ENCODE results near the gene KMO.

Gene KMO

DNA sequence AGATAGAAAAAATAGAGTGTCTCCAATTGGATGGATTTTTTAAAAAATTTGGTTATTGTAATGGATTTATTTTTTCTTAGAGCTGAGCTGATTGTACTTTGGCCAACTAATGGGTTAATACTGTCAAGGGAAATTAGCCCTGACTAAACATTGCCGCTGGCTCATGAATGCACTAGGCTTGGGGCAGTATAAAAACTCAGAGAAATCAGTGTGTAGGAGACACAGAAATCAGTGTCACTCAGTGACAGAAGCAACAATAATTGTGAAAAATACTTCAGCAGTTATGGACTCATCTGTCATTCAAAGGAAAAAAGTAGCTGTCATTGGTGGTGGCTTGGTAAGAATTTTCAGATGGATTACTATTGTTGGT lies at the start of gene KMO:
KMO (plus strand) TSS at position 217 of the 370 bp plus-strand sequence; CDS start at position 284, 67 bp downstream.
- no peak for FAIRE-seq

DNA sequence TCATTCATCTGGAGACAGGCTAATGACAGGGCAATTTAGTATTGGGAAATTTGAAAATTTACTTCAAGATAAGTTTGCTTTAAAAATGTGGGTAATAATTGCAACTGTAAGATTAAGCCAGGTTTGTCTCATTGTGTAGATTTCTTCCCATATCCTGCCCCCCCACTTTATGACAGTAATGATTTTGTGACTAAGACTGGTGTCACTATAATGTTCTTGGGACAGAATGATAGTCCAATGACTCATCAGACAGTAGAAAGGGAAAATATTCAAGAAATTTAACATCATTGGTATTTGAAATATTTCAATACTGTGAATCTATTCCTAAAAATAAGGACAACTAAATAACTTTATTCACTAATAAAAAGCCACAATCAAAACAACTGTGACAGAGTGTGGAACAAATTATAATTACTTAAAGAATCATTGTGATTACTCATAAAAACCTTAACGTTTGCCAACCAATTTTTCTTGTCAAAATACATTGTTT lies 49.4 kb upstream of the KMO start:
- no peak for FAIRE-seq

DNA sequence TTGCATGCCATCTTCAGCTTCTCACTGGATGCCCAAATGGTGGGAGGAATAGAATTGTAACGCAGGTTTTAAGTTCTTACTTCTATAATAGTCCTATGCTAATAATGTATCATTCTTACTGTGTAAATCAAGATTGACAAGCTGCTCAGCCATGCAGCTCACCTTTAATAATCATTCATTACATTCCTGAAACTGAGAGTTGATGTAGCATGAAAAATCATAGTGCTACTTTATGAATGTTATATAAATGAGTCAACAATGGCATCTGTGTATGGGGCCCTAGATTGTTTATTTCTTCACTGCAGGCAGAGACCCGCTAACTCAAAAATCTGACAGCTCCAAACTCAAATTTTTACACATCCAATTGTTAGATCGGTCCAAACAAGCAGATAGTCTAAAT lies 47.0 kb upstream of the KMO start:
- FAIRE-seq, result no peak

DNA sequence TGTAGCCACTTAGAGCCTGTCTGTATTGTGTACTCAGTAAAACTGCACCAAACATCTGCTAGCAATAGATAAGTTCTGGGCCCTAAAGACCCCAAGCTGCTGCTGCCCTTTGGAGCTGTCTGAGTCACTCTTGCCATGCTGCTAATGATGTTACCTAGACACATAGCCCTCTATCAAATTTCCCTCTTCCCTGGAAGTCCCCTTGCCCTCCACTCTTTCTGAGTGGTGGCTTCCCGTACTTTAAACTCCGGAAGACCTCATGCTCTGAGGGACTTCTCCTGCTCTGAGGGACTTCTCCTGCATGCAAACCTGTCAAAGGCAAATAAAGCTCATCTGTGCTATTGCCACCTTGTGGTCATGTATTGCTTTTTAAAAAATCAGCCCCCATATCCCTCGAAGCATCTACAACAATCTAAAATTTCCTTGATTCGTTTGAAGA lies 46.6 kb upstream of the KMO start:
- FAIRE-seq, result no peak

DNA sequence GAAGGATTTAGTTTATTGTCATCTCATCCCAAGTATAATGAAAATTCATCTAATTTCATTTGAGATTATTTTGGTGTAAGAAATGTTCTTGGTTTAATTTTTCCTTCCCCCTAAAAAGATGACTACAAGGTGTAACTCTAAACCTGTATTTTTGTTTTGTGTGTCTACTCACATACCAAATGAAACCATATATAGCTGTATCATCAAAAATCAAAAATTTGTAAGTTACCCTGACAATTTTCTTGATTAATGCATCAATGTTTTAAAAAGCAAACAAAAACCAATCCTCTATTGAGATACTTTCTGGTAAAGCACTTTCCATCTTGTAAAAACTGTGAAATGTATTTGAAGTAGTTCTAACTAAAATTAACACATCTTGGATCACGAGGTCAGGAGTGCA lies 43.4 kb upstream of the KMO start:
- no peak for FAIRE-seq

DNA sequence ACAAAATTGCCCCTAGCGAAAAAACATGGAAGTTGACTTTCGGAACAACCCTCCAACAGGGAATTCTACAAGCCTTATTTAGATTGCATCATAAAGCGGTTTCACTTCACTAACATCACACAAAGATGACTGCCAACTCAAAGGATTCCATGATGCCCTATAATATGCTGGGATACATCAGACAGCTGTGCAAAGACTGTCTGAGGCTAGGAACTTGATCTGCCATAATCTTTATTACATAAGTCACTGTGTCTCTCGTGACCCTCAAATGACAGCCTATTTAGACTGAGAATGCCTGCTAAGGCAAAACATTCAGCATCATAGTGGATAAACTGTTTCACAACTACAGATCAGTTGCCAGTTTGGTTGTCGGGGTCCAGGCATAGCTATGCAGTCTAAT lies 36.4 kb upstream of the KMO start:
- FAIRE-seq, result no peak

DNA sequence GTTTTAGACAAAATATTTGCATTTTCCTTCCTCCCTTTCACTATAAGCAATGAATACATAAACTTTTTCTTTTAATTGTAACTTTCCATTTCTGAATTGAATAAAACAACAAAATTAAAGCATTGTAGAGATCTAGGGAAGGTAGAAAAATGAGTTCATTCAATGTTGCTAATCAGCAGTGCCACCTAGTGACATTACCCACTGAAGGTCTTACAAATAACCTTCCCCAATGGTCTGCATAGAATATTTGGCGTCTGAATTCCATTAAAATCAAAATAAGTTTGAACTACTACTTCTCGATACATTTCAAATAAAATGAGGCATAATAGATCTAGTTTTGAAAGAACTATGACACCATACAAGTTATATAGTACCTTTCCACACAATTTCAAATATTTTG lies 32.3 kb upstream of the KMO start:
- peak; percentile 21 for FAIRE-seq

DNA sequence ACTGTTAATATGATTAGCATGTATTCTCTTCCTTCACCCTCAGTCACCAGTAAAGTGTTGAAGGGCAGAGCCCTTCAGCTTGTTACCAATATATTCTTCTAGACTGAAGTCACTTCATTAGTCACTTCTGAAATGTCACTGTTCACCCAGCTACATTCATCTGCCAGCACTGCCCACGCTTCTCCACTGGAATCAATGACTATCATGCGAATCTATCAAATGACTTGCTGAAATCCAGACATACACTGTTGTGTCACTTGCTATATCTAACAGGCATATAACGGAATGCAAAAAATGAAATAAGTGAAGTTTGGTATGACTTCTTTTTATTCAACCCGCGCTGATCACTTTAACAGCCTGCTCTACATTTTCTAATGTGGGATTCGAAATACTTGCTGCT lies 28.7 kb upstream of the KMO start:
- FAIRE-seq, result no peak

DNA sequence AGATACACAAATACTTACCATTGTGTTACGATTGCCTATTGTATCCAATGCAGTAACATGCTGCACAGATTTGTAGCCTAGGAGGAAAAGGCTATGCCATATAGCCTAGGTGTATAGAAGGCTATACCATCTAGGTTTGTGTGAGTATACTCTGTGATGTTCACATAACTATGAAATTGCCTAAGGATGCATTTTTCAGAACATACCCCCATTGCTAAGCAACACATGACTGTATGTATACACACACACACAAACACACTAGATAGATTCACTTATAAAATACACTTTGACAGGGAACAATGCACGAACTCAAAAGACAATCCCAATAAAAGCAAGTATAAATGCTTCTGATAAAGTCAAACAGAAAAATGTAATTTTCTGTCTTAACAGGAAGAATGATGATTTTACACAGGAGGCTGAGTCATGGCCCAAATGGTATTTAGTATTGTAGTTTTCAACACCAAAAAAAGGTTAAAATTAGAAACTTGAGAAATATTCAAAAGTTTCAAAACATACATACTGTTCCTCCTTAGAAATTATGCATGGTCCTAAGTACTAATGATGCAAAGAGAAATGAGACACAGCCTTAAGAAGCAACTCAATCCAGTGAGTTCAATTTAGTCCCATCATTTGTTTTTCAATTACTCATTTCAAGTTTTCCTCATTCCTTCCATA lies 24.9 kb upstream of the KMO start:
- FAIRE-seq, result no peak

DNA sequence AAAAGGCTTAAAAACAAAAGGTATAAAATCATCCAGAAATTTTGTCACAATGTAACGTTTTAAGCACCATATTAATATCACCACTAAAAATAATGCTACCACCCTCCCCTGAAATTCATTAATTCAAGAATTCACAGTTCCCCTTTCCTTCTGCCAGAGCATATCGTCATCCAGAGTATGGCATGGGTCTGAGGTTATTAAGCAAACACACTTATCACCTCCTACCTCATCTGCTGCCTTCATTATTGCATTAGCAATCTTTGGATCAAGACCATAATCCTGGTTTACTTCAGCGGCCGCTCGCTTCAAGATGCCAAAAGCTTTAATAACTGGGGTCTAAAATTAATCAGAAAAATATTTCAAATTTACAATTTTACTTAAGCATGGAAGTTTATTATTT lies 18.8 kb upstream of the KMO start:
- no peak for FAIRE-seq

DNA sequence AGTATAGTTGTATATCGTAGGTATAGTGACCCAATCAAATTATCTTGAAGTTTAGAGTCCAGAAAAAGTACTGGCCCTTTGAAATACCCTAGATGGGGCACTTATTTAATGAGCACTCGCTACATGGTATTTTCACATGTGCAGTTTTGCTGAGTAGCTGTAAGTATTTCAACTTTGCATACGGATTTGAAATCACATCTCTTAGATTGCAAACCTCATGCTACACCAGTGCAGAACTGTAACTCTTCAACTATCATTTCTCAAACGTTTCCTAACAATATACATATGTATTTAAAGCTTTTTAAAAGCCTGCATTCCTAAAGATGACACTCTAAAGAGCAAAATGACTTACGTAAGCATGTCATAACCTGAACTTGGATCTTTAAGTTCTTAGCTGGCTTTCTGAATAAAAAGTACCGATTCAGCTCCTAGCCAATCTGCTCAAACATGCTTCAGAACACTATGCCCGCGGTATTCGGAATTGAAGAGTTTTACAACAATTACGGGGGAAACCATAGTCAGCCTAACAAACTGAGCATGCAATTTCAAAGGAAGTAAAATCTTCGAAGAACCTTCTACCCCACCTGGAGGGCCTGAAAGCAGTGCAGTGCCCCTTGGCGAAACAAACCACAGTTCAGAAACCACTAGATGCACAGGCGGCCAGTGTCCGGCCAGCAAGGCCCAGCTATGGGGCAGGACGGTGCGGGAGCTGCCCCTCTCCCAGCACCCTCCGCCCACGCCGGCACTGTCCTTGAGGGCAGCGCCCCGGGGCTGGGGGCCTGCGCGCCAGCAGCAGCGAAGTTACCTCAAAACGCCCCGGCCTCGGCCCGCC lies 13.5 kb upstream of the KMO start:
- FAIRE-seq, result no peak

DNA sequence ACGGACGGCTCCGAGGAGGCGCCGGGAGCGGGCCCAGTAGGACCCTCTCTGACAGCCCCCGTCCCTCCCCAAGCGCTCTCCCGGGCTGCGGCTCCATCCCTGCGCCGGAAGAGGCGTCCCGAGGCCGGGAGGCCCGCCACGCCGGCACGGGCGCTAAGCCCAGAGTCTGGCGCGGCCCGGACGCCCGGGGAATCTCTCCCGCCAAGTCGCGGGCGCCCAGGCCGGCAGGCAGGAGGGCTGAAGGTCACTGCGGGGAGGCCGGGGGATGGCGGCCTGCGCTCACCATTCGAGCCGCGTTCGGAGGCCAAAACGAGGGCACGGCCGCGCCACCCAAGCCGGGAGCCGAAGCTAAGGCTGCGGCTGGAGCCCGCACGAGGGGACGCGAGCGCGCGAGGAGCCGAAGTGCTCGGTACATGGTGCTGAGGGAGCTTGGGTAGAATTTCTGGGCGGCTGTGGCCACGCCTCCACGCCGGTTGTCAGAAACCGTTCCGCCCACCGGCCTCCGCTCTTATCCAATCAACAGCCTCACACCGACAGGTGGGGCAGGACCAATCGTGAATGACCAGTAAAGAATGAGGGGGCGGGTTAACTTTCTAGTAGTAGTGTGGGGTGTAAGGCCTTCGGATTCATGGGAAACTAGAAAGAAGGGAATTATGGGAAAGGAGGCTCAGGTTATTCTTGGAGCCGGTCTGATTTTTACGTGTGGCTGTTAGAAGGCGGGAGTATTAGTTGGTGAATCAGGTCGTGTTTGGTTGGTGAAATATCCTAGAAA lies 12.7 kb upstream of the KMO start, which contains the start of gene FH:
FH (minus strand) TSS at position 448 of the 772 bp plus-strand sequence; CDS start at position 415, 33 bp downstream.
- FAIRE-seq, result peak; percentile 99

DNA sequence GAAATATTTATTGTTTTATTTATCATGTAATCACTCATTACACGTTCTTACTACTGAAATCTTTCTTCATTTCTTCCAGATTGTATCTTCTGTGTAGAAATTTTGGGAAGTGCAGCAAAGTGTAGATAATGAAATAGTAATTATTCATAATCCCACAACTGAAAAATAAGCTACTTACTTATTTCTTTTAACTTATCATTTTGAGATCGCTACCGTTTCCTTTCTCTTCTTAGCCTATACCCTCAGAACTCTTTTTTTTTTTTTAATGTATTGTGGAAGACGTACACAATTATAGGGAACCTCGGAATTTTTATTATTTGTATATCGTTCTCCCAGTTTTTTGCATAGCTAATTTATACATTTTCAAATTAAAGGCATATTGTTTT lies 12.1 kb upstream of the KMO start:
- FAIRE-seq, result no peak

DNA sequence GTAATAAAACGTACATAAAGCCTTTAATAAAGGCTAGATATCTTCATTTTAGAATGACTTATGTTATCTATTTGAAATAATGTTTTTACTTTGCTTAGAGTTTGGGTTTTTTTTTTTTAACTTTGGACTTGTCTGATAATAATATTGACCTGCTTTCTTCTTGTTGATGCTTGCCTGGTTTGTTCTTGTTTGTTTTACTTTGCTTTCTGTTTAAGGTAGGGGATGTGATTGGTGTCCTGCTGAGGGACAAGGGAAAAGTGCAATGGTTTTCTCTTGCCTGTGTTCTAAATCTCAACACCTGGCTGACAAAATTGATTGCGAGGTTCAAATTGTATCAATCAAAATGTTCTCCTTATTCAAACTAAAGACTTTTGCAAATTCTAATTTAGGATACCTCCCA lies 10.5 kb upstream of the KMO start:
- FAIRE-seq, result no peak

DNA sequence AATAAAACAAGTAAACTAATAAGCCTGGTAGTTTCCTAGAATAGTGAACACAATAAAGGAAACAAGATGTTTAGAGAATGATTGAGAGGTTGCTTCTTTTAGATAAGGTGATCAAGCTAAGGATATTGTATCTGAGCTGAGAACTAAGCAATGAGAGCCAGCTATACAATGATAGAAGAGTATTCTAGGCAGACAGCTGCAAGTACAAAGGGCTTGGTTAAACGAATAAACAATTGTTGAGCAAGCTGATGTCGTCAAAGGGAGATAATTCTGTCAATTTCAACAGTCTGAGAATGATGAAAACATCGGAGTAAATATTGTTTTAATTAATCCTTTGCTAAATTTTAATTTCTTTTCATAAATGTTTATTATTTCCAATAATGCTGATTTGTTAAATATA lies 7.2 kb upstream of the KMO start:
- FAIRE-seq, result no peak

DNA sequence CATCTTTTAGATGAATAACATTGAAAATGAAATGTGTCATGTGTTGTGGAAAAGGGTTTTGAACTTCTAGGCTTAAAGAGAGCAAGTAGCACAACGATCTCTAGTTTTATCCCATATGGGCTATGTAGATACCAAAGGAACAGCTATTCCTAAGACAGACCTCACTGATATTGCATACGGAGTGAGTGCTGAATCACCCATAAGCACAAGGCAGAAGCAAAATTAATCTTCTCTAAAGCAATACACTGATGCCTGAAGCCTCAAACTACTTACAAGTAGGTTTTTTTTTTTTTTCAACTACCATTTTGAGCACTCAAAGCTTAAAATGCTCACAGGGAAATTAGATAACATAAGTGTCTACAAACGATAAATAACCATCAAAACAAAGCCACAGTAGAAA lies 5.0 kb upstream of the KMO start:
- no peak for FAIRE-seq

DNA sequence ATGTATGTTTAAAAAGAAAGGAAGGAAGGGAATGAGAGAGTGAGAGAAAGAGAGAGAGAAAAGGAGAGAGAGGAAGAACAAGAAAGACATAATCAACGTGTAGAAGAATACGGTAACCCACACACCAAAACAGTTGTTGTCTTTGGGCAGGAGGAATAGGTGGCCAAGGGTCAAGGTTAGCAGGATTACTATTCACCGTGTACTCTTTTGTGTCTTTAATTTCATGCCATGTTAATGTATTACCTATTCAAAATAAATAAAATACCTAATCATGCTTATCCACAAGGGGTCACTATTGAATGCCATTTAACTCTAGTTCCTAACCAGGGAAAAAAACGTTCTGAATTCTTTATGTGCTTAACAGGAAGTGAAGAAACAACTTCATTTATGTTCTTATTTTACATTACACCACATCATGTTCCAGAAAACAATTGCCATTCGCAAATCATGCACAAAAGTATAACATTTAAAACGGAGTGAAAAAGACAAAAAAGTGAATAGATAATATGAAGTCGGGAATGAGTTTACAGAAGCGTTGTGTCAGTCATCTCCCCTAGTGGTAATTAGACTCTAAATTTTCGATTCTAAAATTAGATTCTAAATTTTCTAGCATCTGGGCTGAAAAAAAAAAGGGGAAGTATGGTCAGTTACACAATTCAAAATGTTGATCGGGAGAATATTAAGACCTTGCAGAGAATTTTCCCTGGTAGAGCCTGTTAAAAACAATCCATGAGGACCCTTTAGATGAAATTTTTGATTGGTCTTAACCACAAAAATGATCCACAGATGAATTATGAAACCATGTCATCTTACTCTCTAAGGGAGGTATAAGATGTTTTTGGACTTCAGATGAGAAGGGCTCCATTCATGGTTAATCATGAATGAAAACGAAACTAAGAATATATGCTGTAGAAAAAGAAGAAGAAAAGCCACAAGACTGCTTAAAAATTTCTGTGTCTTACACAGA lies 700 bp upstream of the KMO start:
- FAIRE-seq, result peak; percentile 87

DNA sequence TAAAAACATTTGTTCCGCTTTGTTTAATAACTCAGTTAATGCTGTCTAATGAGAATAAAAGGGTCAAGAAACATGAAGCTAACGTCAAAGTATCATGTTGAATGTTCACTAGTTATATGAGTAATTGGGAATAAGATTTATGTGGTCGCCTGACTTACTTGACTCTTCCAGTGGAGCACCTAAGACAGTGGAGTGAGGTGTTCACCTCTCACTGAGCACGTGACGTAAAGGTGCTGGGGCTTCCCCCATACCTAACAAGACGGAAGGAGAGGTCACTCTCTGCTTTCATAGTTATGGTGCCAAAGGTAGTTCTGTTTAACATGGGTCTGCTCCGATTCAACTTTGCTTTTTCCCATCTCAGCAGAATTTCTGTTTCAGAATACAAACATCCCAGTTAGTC lies 686 bp downstream of the KMO start:
- no peak for FAIRE-seq

DNA sequence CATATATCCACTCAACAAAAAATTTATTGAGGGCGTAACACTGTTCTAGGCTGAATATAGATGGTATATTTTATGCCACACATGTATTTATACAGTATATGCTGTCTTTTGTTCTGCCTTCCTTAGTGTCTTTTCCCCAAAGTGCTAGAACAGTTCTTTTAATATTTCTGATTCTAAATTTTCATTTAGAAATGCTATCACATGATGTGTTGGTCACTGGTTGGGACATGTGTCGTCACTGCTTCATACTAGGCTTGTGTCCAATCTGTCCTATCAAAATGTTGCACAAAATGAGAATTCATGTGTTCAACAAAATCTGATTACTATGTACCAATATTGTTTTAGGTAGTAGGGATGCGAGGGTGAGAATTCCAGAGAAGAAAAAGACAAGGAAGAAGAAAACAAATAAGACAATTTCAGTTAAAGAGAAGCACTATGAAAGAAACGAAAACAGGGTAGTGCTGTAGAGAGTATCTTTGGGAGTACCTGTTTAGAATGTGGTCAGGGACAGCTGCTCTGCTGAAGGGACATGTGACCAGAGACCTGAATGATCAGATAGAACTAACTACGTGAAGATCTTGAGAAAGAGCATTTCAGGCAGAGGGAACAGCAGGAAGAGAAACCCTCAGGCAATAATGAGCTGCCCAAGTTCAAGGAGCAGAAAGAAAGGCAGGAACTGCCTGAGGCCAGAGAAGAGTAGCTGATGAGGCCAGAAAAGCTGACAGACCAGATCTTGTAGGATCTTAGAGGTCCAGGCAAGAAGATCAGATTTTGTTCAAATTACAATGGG lies 1.3 kb downstream of the KMO start:
- no peak for FAIRE-seq

DNA sequence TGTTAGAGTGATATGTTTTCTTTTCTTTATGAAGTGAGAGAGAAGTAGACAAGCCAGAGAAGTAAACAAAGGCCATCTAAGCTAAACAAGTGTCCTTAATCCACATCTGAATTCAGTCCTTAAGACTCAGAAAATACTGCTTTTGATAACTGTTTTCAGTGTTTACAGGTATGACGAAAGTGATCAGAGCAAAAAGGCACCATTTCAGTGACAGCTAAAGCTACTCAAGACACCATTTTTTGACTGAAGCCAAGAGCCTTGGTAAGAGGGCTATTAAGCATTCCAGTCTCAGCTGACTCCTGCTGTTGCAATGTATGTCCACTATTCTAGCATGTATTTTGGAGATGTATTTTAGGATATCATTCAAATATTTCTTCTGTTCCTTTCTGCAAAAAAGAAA lies 4.1 kb downstream of the KMO start:
- FAIRE-seq, result no peak

DNA sequence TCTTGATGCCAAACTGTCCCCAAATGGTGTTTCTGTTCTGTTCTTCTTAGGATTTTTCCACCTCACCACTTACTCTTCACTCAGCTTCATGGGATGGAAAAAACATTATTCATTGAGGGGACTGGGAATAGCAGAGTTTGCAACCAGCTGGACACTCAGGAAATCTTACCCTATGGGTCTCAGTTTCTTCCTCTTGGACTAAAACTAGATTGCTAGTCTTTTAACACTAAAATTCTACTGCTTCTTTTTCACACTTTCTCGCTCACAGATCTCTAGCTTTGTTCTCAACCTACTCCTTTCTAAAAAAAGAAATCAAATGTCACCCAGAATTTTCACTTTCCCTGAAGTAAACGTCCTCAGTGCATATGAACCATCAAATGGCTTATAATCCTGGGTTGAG lies 4.8 kb downstream of the KMO start:
- no peak for FAIRE-seq
